Measurements from ENCODE around the gene CDT1.

DNA sequence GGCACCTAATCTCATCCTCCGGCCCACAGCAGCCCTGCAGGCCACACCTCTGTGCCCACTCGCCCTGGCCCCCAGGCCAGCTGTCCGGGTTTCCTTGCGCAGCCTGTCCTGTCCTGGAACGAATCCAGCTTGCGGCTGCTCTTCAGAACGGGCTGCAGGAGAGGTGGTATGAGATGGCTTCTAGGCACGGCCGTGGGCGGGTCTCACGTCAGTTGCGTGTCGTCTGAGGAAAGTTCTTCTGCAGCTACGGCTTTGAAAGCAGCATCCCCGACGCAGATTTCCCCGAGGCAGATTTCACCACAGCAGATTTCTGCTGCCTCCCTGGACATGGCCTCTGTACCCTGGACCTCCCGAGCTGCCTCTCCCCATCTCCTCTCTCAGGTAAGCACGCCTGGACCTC is 35.0 kb downstream of the CDT1 start:
- TF ChIP-seq, protein P1, sequence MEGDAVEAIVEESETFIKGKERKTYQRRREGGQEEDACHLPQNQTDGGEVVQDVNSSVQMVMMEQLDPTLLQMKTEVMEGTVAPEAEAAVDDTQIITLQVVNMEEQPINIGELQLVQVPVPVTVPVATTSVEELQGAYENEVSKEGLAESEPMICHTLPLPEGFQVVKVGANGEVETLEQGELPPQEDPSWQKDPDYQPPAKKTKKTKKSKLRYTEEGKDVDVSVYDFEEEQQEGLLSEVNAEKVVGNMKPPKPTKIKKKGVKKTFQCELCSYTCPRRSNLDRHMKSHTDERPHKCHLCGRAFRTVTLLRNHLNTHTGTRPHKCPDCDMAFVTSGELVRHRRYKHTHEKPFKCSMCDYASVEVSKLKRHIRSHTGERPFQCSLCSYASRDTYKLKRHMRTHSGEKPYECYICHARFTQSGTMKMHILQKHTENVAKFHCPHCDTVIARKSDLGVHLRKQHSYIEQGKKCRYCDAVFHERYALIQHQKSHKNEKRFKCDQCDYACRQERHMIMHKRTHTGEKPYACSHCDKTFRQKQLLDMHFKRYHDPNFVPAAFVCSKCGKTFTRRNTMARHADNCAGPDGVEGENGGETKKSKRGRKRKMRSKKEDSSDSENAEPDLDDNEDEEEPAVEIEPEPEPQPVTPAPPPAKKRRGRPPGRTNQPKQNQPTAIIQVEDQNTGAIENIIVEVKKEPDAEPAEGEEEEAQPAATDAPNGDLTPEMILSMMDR (conservative IDR thresholded peaks at IDR 0.05; ENCODE audit: low read depth in 2 of 2) = no peak
- TF ChIP-seq JUNB (IDR thresholded peaks at IDR 0.05; ENCODE audit: unreplicated experiment) (no peak), STAT1 (IDR thresholded peaks at IDR 0.05; ENCODE audit: unreplicated experiment) (no peak), POLR2AphosphoS5 (IDR thresholded peaks at IDR 0.05; ENCODE audit: low read depth) (no peak), EZH2 (IDR thresholded peaks at IDR 0.05; ENCODE audit: low read depth, unreplicated experiment) (no peak), CREB1 (CRISPR knock-in tag; IDR thresholded peaks at IDR 0.05; ENCODE audit: low read depth) (no peak), EZH2phosphoT487 (IDR thresholded peaks at IDR 0.05; ENCODE audit: unreplicated experiment) (no peak)
- TF ChIP-seq, protein P2, sequence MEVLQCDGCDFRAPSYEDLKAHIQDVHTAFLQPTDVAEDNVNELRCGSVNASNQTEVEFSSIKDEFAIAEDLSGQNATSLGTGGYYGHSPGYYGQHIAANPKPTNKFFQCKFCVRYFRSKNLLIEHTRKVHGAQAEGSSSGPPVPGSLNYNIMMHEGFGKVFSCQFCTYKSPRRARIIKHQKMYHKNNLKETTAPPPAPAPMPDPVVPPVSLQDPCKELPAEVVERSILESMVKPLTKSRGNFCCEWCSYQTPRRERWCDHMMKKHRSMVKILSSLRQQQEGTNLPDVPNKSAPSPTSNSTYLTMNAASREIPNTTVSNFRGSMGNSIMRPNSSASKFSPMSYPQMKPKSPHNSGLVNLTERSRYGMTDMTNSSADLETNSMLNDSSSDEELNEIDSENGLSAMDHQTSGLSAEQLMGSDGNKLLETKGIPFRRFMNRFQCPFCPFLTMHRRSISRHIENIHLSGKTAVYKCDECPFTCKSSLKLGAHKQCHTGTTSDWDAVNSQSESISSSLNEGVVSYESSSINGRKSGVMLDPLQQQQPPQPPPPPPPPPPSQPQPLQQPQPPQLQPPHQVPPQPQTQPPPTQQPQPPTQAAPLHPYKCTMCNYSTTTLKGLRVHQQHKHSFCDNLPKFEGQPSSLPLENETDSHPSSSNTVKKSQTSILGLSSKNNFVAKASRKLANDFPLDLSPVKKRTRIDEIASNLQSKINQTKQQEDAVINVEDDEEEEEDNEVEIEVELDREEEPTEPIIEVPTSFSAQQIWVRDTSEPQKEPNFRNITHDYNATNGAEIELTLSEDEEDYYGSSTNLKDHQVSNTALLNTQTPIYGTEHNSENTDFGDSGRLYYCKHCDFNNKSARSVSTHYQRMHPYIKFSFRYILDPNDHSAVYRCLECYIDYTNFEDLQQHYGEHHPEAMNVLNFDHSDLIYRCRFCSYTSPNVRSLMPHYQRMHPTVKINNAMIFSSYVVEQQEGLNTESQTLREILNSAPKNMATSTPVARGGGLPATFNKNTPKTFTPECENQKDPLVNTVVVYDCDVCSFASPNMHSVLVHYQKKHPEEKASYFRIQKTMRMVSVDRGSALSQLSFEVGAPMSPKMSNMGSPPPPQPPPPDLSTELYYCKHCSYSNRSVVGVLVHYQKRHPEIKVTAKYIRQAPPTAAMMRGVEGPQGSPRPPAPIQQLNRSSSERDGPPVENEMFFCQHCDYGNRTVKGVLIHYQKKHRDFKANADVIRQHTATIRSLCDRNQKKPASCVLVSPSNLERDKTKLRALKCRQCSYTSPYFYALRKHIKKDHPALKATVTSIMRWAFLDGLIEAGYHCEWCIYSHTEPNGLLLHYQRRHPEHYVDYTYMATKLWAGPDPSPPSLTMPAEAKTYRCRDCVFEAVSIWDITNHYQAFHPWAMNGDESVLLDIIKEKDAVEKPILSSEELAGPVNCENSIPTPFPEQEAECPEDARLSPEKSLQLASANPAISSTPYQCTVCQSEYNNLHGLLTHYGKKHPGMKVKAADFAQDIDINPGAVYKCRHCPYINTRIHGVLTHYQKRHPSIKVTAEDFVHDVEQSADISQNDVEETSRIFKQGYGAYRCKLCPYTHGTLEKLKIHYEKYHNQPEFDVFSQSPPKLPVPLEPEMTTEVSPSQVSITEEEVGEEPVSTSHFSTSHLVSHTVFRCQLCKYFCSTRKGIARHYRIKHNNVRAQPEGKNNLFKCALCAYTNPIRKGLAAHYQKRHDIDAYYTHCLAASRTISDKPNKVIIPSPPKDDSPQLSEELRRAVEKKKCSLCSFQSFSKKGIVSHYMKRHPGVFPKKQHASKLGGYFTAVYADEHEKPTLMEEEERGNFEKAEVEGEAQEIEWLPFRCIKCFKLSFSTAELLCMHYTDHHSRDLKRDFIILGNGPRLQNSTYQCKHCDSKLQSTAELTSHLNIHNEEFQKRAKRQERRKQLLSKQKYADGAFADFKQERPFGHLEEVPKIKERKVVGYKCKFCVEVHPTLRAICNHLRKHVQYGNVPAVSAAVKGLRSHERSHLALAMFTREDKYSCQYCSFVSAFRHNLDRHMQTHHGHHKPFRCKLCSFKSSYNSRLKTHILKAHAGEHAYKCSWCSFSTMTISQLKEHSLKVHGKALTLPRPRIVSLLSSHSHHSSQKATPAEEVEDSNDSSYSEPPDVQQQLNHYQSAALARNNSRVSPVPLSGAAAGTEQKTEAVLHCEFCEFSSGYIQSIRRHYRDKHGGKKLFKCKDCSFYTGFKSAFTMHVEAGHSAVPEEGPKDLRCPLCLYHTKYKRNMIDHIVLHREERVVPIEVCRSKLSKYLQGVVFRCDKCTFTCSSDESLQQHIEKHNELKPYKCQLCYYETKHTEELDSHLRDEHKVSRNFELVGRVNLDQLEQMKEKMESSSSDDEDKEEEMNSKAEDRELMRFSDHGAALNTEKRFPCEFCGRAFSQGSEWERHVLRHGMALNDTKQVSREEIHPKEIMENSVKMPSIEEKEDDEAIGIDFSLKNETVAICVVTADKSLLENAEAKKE (CRISPR knock-in tag; IDR thresholded peaks at IDR 0.05) = no peak
- TF ChIP-seq, protein P3, sequence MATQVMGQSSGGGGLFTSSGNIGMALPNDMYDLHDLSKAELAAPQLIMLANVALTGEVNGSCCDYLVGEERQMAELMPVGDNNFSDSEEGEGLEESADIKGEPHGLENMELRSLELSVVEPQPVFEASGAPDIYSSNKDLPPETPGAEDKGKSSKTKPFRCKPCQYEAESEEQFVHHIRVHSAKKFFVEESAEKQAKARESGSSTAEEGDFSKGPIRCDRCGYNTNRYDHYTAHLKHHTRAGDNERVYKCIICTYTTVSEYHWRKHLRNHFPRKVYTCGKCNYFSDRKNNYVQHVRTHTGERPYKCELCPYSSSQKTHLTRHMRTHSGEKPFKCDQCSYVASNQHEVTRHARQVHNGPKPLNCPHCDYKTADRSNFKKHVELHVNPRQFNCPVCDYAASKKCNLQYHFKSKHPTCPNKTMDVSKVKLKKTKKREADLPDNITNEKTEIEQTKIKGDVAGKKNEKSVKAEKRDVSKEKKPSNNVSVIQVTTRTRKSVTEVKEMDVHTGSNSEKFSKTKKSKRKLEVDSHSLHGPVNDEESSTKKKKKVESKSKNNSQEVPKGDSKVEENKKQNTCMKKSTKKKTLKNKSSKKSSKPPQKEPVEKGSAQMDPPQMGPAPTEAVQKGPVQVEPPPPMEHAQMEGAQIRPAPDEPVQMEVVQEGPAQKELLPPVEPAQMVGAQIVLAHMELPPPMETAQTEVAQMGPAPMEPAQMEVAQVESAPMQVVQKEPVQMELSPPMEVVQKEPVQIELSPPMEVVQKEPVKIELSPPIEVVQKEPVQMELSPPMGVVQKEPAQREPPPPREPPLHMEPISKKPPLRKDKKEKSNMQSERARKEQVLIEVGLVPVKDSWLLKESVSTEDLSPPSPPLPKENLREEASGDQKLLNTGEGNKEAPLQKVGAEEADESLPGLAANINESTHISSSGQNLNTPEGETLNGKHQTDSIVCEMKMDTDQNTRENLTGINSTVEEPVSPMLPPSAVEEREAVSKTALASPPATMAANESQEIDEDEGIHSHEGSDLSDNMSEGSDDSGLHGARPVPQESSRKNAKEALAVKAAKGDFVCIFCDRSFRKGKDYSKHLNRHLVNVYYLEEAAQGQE (IDR thresholded peaks at IDR 0.05; ENCODE audit: unreplicated experiment) = no peak
- TF ChIP-seq, protein P4, sequence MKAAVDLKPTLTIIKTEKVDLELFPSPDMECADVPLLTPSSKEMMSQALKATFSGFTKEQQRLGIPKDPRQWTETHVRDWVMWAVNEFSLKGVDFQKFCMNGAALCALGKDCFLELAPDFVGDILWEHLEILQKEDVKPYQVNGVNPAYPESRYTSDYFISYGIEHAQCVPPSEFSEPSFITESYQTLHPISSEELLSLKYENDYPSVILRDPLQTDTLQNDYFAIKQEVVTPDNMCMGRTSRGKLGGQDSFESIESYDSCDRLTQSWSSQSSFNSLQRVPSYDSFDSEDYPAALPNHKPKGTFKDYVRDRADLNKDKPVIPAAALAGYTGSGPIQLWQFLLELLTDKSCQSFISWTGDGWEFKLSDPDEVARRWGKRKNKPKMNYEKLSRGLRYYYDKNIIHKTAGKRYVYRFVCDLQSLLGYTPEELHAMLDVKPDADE (IDR thresholded peaks at IDR 0.05) = no peak
